Kidney (tissue), 14 donors: Measurements from ENCODE around the gene ZBTB46. TPM values are rescaled to one million over a fixed set of nuclear protein-coding genes. Genes with fewer than 3 reads are reported as not detected.

ENCODE experiments used
- DNase-seq, 5 donors: peaks; one replicate each; pipeline ENCODE4 v3.0.0-alpha.2; 2013 to 2020
- FAIRE-seq: peaks from 2 replicates; lab custom pipeline; 2012; peaks lifted over from hg19 to GRCh38; lab: Jason Lieb, UNC
- H3K27ac ChIP-seq, 2 donors: one replicate each; pipeline ENCODE4 v1.7.0; 2013; ENCODE audit warnings: low read depth in 2 of 2, low read length in 2 of 2, inconsistent platforms in 1 of 2
- H3K27me3 ChIP-seq: one replicate; pipeline ENCODE4 v1.7.1; 2013; ENCODE audit warnings: low read length, inconsistent platforms; ENCODE audit not compliant: control insufficient read depth, insufficient read depth
- H3K36me3 ChIP-seq, 3 donors: one replicate each; pipeline versions ENCODE4 v1.7.0 to v1.7.1; 2013; ENCODE audit warnings: low read length in 3 of 3, control low read depth in 1 of 3, inconsistent platforms in 1 of 3; ENCODE audit not compliant: insufficient read depth in 3 of 3, control insufficient read depth in 2 of 3
- H3K4me1 ChIP-seq, 3 donors: one replicate each; pipeline versions ENCODE4 v1.7.0 to v1.7.1; 2013; ENCODE audit warnings: low read length in 3 of 3, inconsistent platforms in 1 of 3, low read depth in 1 of 3; ENCODE audit not compliant: control insufficient read depth in 2 of 3, insufficient read depth in 2 of 3
- H3K4me3 ChIP-seq, 3 donors: one replicate each; pipeline versions ENCODE4 v1.7.0 to v1.8.1; 2013; ENCODE audit warnings: low read length in 3 of 3, control low read depth in 1 of 3, inconsistent platforms in 1 of 3
- H3K9ac ChIP-seq, 3 donors: one replicate each; pipeline versions ENCODE4 v1.7.0 to v1.7.1; 2013; ENCODE audit warnings: low read length in 3 of 3, control low read depth in 1 of 3, inconsistent platforms in 1 of 3
- H3K9me3 ChIP-seq, 3 donors: one replicate each; pipeline versions ENCODE4 v1.7.0 to v1.7.1; 2013; ENCODE audit warnings: low read length in 3 of 3, control low read depth in 1 of 3, inconsistent platforms in 1 of 3; ENCODE audit not compliant: control insufficient read depth in 2 of 3, insufficient read depth in 1 of 3
- intact Hi-C: fragments of 100-400 bp; cut with DNase I; formaldehyde crosslinking; loops from one replicate; pipeline ENCODE4 v1.11.1; 2022
- polyA plus RNA-seq: library from polyadenylated mRNA; stranded (reverse); fragments of 350-450 nt; fragmentation: Illumina TruSeq; extraction: RNeasy Lipid Tissue Mini Kit (QIAGEN cat#74804); gene quantifications from one replicate; pipeline ENCODE4 v1.2.3, GENCODE V29; 2014; ENCODE audit warnings: low read depth, low replicate concordance; ENCODE audit not compliant: insufficient read depth
- total RNA-seq: library from RNA; stranded (reverse); fragmentation: NEBNext Ultra II Directional; extraction: Animal tissue kit (Norgen Biotek cat#: 25700); gene quantifications from one replicate; pipeline ENCODE4 v1.2.1, GENCODE V29; 2021
- TF ChIP-seq, protein P1 (sequence below): IDR thresholded peaks from 3 replicates; pipeline ENCODE4 v1.5.1; 2012; ENCODE audit warnings: mild to moderate bottlenecking, moderate library complexity, borderline replicate concordance; ENCODE audit not compliant: insufficient read depth; ENCODE audit errors: extremely low read depth
- donor health status: control.
- donor health status: control.
- donor health status: control.
- donor health status: control.
- donor health status: control.
- donor health status: DM: yes; HTN: yes; CAD: no.
- donor health status: Normal renal cell carcinoma (clear cell type).

ZBTB46 gene
- total and polyA plus RNA-seq, 2 donors from 2014 or later: 4.5 to 24.0 TPM

DNA sequence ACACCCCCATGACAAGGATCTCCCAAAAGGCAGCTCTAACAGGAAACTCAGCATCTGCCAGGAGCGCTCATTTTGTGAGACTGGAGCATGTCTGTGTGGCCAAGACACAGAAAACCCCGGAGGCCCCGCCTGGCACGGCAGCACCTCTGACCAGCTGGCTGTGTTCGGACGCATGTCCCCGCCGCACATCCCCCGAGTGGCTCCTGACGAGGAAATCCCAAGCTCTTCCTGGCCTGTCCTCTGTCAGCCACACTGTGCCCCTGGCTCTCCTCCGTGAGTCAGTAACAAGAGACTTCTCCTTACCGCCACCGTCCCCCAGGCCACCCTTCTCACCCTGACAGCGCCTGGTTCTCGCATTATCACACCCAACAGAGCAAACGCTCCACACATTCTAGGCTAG is 77.1 kb downstream of the ZBTB46 start:
- no peak for DNase-seq
- intact Hi-C loops: no loop called here
- no peak overlapping the region for H3K9ac ChIP-seq
- no peak overlapping the region for H3K27ac ChIP-seq
- H3K9me3 ChIP-seq: no peaks in the 10 kb centered on the region
- no peaks in the 10 kb centered on the region for H3K27me3 ChIP-seq
- peaks cover 0 to 3% (median 3%) of the 10 kb centered on the region in 3 donors for H3K4me1 ChIP-seq
- H3K36me3 ChIP-seq: no peaks in the 10 kb centered on the region
- no peak for FAIRE-seq
- TF ChIP-seq, protein P1, sequence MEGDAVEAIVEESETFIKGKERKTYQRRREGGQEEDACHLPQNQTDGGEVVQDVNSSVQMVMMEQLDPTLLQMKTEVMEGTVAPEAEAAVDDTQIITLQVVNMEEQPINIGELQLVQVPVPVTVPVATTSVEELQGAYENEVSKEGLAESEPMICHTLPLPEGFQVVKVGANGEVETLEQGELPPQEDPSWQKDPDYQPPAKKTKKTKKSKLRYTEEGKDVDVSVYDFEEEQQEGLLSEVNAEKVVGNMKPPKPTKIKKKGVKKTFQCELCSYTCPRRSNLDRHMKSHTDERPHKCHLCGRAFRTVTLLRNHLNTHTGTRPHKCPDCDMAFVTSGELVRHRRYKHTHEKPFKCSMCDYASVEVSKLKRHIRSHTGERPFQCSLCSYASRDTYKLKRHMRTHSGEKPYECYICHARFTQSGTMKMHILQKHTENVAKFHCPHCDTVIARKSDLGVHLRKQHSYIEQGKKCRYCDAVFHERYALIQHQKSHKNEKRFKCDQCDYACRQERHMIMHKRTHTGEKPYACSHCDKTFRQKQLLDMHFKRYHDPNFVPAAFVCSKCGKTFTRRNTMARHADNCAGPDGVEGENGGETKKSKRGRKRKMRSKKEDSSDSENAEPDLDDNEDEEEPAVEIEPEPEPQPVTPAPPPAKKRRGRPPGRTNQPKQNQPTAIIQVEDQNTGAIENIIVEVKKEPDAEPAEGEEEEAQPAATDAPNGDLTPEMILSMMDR: no peak
- H3K4me3 ChIP-seq: no peak overlapping the region

DNA sequence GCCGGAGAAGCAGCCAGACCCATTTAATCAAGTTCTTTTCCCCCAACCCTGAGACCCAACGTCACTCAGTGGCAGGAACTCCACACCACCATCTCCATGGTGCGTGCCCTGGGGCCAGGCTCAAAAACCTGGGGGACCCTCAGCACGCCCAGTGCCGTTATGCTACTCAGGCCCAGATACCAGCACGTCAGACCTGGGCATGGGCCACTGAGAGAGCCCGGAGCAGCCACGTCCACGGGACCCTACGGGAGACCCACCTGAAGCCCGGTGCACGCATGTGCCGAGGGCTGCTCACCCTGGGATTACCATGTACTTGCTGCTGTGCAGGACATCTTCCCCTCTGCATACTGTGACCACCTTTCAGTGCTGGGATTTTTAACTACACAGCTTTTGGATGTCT is 77.7 kb downstream of the ZBTB46 start:
- no peak overlapping the region for H3K27ac ChIP-seq
- H3K27me3 ChIP-seq: no peaks in the 10 kb centered on the region
- intact Hi-C loops: no loop called here
- peaks cover 0 to 3% (median 3%) of the 10 kb centered on the region in 3 donors for H3K4me1 ChIP-seq
- DNase-seq: no peak
- no peak overlapping the region for H3K4me3 ChIP-seq
- H3K9ac ChIP-seq: no peak overlapping the region
- no peak for FAIRE-seq
- TF ChIP-seq, protein P1: no peak
- no peaks in the 10 kb centered on the region for H3K36me3 ChIP-seq
- H3K9me3 ChIP-seq: no peaks in the 10 kb centered on the region

GRCh38 chr20:63752411-63753101 is 78.5 kb downstream of the ZBTB46 start:
- Histone ChIP-seq H3K27ac (no peak overlapping the region), H3K9me3 (no peaks in the 10 kb centered on the region), H3K4me3 (no peak overlapping the region), H3K36me3 (no peaks in the 10 kb centered on the region), H3K9ac (no peak overlapping the region), H3K27me3 (no peaks in the 10 kb centered on the region), H3K4me1 (peaks cover 0 to 3% (median 3%) of the 10 kb centered on the region in 3 donors)
- TF ChIP-seq, protein P1: no peak
- intact Hi-C loops: no loop called here
- FAIRE-seq (no peak), DNase-seq (no peak)
